Measurements from ENCODE around the gene TM7SF2.
"Not testable (repeated sequence)": the region's sequence is repeated elsewhere in the genome, so short reads cannot be mapped to it uniquely, and the experiment has no call there.

TM7SF2 gene

GRCh38 chr11:65147352-65148075 is 35.8 kb downstream of the TM7SF2 start:
- Histone ChIP-seq H3K9me2 (replicated peaks; ENCODE audit: low read depth, low read length) (no peaks in the 10 kb centered on the region), H3K9me3 (ENCODE audit: insufficient read depth, low read depth, low read length) (no peaks in the 10 kb centered on the region), H3K27me3 (ENCODE audit: insufficient read depth, low read length, poor library complexity, severe bottlenecking) (no peaks in the 10 kb centered on the region), H3F3A (ENCODE audit: low read depth) (no peaks in the 10 kb centered on the region), H3K36me3 (ENCODE audit: insufficient read depth, low read length) (no peaks in the 10 kb centered on the region), H3K4me3 (ENCODE audit: low read length, poor library complexity, severe bottlenecking) (no peak overlapping the region), H4K20me1 (ENCODE audit: insufficient read depth, low read length, poor library complexity, severe bottlenecking) (no peaks in the 10 kb centered on the region), H3K9ac (ENCODE audit: low read depth, low read length, poor library complexity, severe bottlenecking) (no peak overlapping the region), H2AFZ (ENCODE audit: low read length) (no peak overlapping the region), H3K4me2 (ENCODE audit: low read depth, low read length, poor library complexity, severe bottlenecking) (no peak overlapping the region), H3K79me2 (ENCODE audit: insufficient read depth, low read length) (no peaks in the 10 kb centered on the region), H3K4me1 (ENCODE audit: insufficient read depth, low read length, poor library complexity, severe bottlenecking) (no peaks in the 10 kb centered on the region)
- TF ChIP-seq, protein P1, sequence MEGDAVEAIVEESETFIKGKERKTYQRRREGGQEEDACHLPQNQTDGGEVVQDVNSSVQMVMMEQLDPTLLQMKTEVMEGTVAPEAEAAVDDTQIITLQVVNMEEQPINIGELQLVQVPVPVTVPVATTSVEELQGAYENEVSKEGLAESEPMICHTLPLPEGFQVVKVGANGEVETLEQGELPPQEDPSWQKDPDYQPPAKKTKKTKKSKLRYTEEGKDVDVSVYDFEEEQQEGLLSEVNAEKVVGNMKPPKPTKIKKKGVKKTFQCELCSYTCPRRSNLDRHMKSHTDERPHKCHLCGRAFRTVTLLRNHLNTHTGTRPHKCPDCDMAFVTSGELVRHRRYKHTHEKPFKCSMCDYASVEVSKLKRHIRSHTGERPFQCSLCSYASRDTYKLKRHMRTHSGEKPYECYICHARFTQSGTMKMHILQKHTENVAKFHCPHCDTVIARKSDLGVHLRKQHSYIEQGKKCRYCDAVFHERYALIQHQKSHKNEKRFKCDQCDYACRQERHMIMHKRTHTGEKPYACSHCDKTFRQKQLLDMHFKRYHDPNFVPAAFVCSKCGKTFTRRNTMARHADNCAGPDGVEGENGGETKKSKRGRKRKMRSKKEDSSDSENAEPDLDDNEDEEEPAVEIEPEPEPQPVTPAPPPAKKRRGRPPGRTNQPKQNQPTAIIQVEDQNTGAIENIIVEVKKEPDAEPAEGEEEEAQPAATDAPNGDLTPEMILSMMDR (conservative IDR thresholded peaks at IDR 0.05; ENCODE audit: low read length), result no peak
- no peak for TF ChIP-seq EZH2phosphoT487 (IDR thresholded peaks at IDR 0.05; ENCODE audit: borderline replicate concordance)

- no peak overlapping the region for H3K4me3 ChIP-seq (ENCODE audit: low read length, poor library complexity, severe bottlenecking)
- H3K36me3 ChIP-seq (ENCODE audit: insufficient read depth, low read length), result no peaks in the 10 kb centered on the region
- no peak overlapping the region for H3K4me2 ChIP-seq (ENCODE audit: low read depth, low read length, poor library complexity, severe bottlenecking)
- no peaks in the 10 kb centered on the region for H3K4me1 ChIP-seq (ENCODE audit: insufficient read depth, low read length, poor library complexity, severe bottlenecking)
- H3K79me2 ChIP-seq (ENCODE audit: insufficient read depth, low read length), result no peaks in the 10 kb centered on the region
- no peak overlapping the region for H3K9ac ChIP-seq (ENCODE audit: low read depth, low read length, poor library complexity, severe bottlenecking)
- TF ChIP-seq, protein P1 (conservative IDR thresholded peaks at IDR 0.05; ENCODE audit: low read length), result no peak
- no peak for TF ChIP-seq EZH2phosphoT487 (IDR thresholded peaks at IDR 0.05; ENCODE audit: borderline replicate concordance)
- no peaks in the 10 kb centered on the region for H4K20me1 ChIP-seq (ENCODE audit: insufficient read depth, low read length, poor library complexity, severe bottlenecking)
- no peaks in the 10 kb centered on the region for H3K9me2 ChIP-seq (replicated peaks; ENCODE audit: low read depth, low read length)
- no peak overlapping the region for H2AFZ ChIP-seq (ENCODE audit: low read length)
- no peaks in the 10 kb centered on the region for H3K9me3 ChIP-seq (ENCODE audit: insufficient read depth, low read depth, low read length)
- H3F3A ChIP-seq (ENCODE audit: low read depth), result no peaks in the 10 kb centered on the region
- no peaks in the 10 kb centered on the region for H3K27me3 ChIP-seq (ENCODE audit: insufficient read depth, low read length, poor library complexity, severe bottlenecking)
These were observed 37.0 kb downstream of the TM7SF2 start for GRCh38 chr11:65148657-65149056.

DNA sequence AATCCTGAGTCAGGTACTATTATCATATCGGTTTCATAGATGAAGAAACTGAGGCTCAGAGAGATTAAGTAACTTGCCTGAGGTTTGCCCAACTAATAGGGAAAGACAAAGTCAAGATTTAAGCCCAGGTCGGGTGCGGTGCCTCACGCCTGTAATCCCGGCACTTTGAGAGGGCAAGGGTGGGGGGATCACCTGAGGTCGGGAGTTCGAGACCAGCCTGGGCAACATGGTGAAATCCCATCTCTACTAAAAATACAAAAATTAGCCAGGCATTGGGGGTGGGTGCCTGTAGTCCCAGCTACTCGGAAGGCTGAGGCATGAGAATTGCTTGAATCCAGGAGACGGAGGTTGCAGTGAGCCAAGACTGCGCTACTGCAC is 38.4 kb downstream of the TM7SF2 start:
- not testable (repeated sequence) for H4K20me1 ChIP-seq (ENCODE audit: insufficient read depth, low read length, poor library complexity, severe bottlenecking); H3K4me1 ChIP-seq (ENCODE audit: insufficient read depth, low read length, poor library complexity, severe bottlenecking); H3K79me2 ChIP-seq (ENCODE audit: insufficient read depth, low read length); H3K27me3 ChIP-seq (ENCODE audit: insufficient read depth, low read length, poor library complexity, severe bottlenecking); H3K4me2 ChIP-seq (ENCODE audit: low read depth, low read length, poor library complexity, severe bottlenecking); H2AFZ ChIP-seq (ENCODE audit: low read length); H3K36me3 ChIP-seq (ENCODE audit: insufficient read depth, low read length); H3K9me3 ChIP-seq (ENCODE audit: insufficient read depth, low read depth, low read length); H3K4me3 ChIP-seq (ENCODE audit: low read length, poor library complexity, severe bottlenecking); H3K9me2 ChIP-seq (replicated peaks; ENCODE audit: low read depth, low read length); H3F3A ChIP-seq (ENCODE audit: low read depth); H3K9ac ChIP-seq (ENCODE audit: low read depth, low read length, poor library complexity, severe bottlenecking)
